GM19099 (cell line): ENCODE data around the gene SPATA16.

ENCODE experiments used
- POLR2A ChIP-seq: IDR thresholded peaks from 3 replicates; pipeline ENCODE4 v1.6.1; 2011; ENCODE audit warnings: low read depth; ENCODE audit not compliant: insufficient read length; ENCODE audit errors: extremely low read depth

Gene SPATA16

GRCh38 chr3:173140986-173141385 lies at the start of gene SPATA16:
Gene SPATA16 (minus strand): TSS chr3:173141235. CDS start chr3:173117731, 23,504 bp downstream.
- TF ChIP-seq POLR2A = no peak

GRCh38 chr3:173173652-173174051 lies 32.6 kb upstream of the SPATA16 start:
- TF ChIP-seq POLR2A = no peak

- TF ChIP-seq POLR2A = no peak
Measured at GRCh38 chr3:173153631-173154030, 12.6 kb upstream of the SPATA16 start.

- TF ChIP-seq POLR2A = no peak
Measured at GRCh38 chr3:173139420-173139819, 1.6 kb downstream of the SPATA16 start.

- no peak for TF ChIP-seq POLR2A
Measured at GRCh38 chr3:173138026-173138425, 3.0 kb downstream of the SPATA16 start.

- TF ChIP-seq POLR2A = no peak
Measured at GRCh38 chr3:173135059-173135458, 6.0 kb downstream of the SPATA16 start.

GRCh38 chr3:173128633-173129032 lies 12.4 kb downstream of the SPATA16 start:
- TF ChIP-seq POLR2A = no peak

- no peak for TF ChIP-seq POLR2A
Measured at GRCh38 chr3:173111321-173111720, 29.7 kb downstream of the SPATA16 start.

GRCh38 chr3:173109143-173109542 lies 31.9 kb downstream of the SPATA16 start:
- no peak for TF ChIP-seq POLR2A

GRCh38 chr3:173103469-173103868 lies 37.6 kb downstream of the SPATA16 start:
- TF ChIP-seq POLR2A = no peak

GRCh38 chr3:173098959-173099358 lies 42.1 kb downstream of the SPATA16 start:
- no peak for TF ChIP-seq POLR2A

GRCh38 chr3:173096994-173097785 lies 43.8 kb downstream of the SPATA16 start:
- no peak for TF ChIP-seq POLR2A

GRCh38 chr3:173096140-173096539 lies 44.9 kb downstream of the SPATA16 start:
- no peak for TF ChIP-seq POLR2A

- TF ChIP-seq POLR2A = no peak
Measured at GRCh38 chr3:173092038-173092437, 49.0 kb downstream of the SPATA16 start.

GRCh38 chr3:173090492-173090891 lies 50.5 kb downstream of the SPATA16 start:
- TF ChIP-seq POLR2A = no peak

- TF ChIP-seq POLR2A = no peak
Measured at GRCh38 chr3:173089283-173089682, 51.8 kb downstream of the SPATA16 start.

- no peak for TF ChIP-seq POLR2A
Measured at GRCh38 chr3:173078525-173078924, 62.5 kb downstream of the SPATA16 start.
